Measurements from ENCODE around the gene MYOZ3. TPM values are rescaled to one million over a fixed set of nuclear protein-coding genes. Genes with fewer than 3 reads are reported as not detected.

The MYOZ3 gene
- polyA plus RNA-seq, 1 of the 3 experiments (the other 2 are of a cell fraction): 0.26 TPM

- POLR2A ChIA-PET: interaction anchor here (1.4 kb wide), 1 partner anchor 38 kb away, joined by 4 read pairs; the partner anchor contains the start of gene RBM22
- Histone ChIP-seq H3K4me1 (ENCODE audit: control insufficient read depth in 1 of 2, insufficient read depth in 2 of 2, low read depth in 1 of 2, low read length in 1 of 2) (peaks cover 0 to 16% of the 10 kb centered on the region in 2 experiments; a peak in 1 of 4 replicates), H4K20me1 (ENCODE audit: insufficient read depth) (no peaks in the 10 kb centered on the region), H3K4me3 (ENCODE audit: low read depth in 2 of 2, low read length in 1 of 2) (no peak overlapping the region), H2AFZ (ENCODE audit: low read depth) (no peak overlapping the region), H3K4me2 (no peak overlapping the region), H3F3A (replicated peaks; ENCODE audit: insufficient read depth) (no peaks in the 10 kb centered on the region), H3K79me2 (ENCODE audit: insufficient read depth) (no peaks in the 10 kb centered on the region), H3K36me3 (replicated peaks in 1 of 2; ENCODE audit: control insufficient read depth in 1 of 2, insufficient read depth in 2 of 2, low read length in 1 of 2) (no peaks in the 10 kb centered on the region), H3K27ac (ENCODE audit: low read depth in 2 of 2, low read length in 1 of 2) (no peak overlapping the region), H3K9me2 (no peaks in the 10 kb centered on the region), H3K9ac (no peak overlapping the region), H3K9me3 (no peaks in the 10 kb centered on the region), H3K27me3 (ENCODE audit: insufficient read depth) (no peaks in the 10 kb centered on the region)
- WGBS (ENCODE audit: low lambda C conversion rate): 86% methylated on average over 4 of the region's 4 CpGs
- TF ChIP-seq CTCF (IDR thresholded peaks at IDR 0.05): no peak
- DNase-seq: no peak
- CTCF ChIA-PET: interaction anchor here (0.8 to 4.3 kb wide), 7 partner anchors 8 to 204 kb away, joined by 3 to 33 read pairs (median 4); partner anchors contain the start of gene SMIM3
Observed at GRCh38 chr5:150662731-150663516, 1.9 kb downstream of the MYOZ3 start.

DNA sequence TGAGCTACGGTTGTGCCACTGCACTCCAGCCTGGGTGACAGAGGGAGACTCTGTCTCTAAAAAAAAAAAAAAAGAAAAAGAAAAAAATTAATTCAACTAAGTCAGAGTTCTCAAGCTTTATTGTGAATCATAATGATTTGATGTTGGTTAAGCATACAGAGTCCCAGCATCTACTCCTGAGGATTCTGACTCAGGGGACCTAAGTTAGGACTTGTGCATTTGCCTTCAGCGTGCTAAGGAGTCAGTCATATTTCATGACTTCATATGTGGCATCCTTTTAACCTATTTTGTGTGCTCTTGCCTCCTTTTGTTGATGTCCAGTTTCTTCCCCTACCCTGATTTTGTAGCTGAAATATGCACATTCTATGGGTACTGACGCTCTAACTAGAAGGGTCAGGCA is 2.9 kb downstream of the MYOZ3 start:
- Histone ChIP-seq H3K9me3 (no peaks in the 10 kb centered on the region), H3K4me2 (no peak overlapping the region), H3K9me2 (no peaks in the 10 kb centered on the region), H3K36me3 (replicated peaks in 1 of 2; ENCODE audit: control insufficient read depth in 1 of 2, insufficient read depth in 2 of 2, low read length in 1 of 2) (no peaks in the 10 kb centered on the region), H3K27me3 (ENCODE audit: insufficient read depth) (no peaks in the 10 kb centered on the region), H3K9ac (no peak overlapping the region), H4K20me1 (ENCODE audit: insufficient read depth) (no peaks in the 10 kb centered on the region), H3F3A (replicated peaks; ENCODE audit: insufficient read depth) (no peaks in the 10 kb centered on the region), H3K27ac (ENCODE audit: low read depth in 2 of 2, low read length in 1 of 2) (no peak overlapping the region), H2AFZ (ENCODE audit: low read depth) (no peak overlapping the region), H3K4me1 (ENCODE audit: control insufficient read depth in 1 of 2, insufficient read depth in 2 of 2, low read depth in 1 of 2, low read length in 1 of 2) (peaks cover 0 to 12% of the 10 kb centered on the region in 2 experiments; a peak in 1 of 4 replicates), H3K79me2 (ENCODE audit: insufficient read depth) (no peaks in the 10 kb centered on the region), H3K4me3 (ENCODE audit: low read depth in 2 of 2, low read length in 1 of 2) (no peak overlapping the region)
- no peak for DNase-seq
- TF ChIP-seq YY1 (IDR thresholded peaks at IDR 0.05; ENCODE audit: low read depth) (no peak), RXRA (IDR thresholded peaks at IDR 0.05; ENCODE audit: borderline replicate concordance, low read depth) (no peak), CHD2 (IDR thresholded peaks at IDR 0.05; ENCODE audit: low read length, partially characterized antibody) (no peak), IRF3 (IDR thresholded peaks at IDR 0.05; ENCODE audit: low read depth, low read length) (no peak), FOSL2 (IDR thresholded peaks at IDR 0.05; ENCODE audit: borderline replicate concordance, low read depth) (no peak)
- ChIA-PET CTCF (interaction anchor here (1.0 to 4.3 kb wide), 4 partner anchors 9 to 183 kb away, joined by 3 to 33 read pairs (median 5); partner anchors contain the start of gene SMIM3), POLR2A (interaction anchor here (1.4 kb wide), 1 partner anchor 37 kb away, joined by 4 read pairs; the partner anchor contains the start of gene RBM22)
- 79% methylated on average over 3 of the region's 3 CpGs for WGBS (ENCODE audit: low lambda C conversion rate)
